ENCODE data around the gene CHODL. TPM values are rescaled to one million over a fixed set of nuclear protein-coding genes. Genes with fewer than 3 reads are reported as not detected.

The CHODL gene
- total RNA-seq = under 1 TPM in 3 of 4 donors, not detected in 1; 0.22 to 0.57 (median 0.33) TPM

DNA sequence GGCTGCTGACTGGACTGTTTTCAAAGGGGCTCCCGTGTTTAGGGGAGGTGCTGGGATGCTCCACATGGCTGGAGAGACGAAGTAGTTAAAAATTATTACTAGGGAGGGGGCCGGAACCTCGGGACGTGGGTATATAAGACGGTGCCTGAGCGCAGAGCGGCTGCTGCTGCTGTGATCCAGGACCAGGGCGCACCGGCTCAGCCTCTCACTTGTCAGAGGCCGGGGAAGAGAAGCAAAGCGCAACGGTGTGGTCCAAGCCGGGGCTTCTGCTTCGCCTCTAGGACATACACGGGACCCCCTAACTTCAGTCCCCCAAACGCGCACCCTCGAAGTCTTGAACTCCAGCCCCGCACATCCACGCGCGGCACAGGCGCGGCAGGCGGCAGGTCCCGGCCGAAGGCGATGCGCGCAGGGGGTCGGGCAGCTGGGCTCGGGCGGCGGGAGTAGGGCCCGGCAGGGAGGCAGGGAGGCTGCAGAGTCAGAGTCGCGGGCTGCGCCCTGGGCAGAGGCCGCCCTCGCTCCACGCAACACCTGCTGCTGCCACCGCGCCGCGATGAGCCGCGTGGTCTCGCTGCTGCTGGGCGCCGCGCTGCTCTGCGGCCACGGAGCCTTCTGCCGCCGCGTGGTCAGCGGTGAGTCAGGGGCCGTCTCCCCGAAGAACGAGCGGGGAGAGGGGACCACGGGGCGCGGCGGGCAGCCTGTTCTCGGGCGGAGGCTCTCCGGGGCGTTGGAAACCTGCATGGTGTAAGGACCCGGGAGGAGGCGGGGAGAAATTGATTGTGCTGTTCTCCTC lies at the start of gene CHODL:
CHODL (plus strand) TSS at position 163 of the 793 bp plus-strand sequence; CDS start at position 554, 391 bp downstream.
- TF ChIP-seq CTCF (IDR thresholded peaks at IDR 0.05; ENCODE audit: low read depth) = no peak

DNA sequence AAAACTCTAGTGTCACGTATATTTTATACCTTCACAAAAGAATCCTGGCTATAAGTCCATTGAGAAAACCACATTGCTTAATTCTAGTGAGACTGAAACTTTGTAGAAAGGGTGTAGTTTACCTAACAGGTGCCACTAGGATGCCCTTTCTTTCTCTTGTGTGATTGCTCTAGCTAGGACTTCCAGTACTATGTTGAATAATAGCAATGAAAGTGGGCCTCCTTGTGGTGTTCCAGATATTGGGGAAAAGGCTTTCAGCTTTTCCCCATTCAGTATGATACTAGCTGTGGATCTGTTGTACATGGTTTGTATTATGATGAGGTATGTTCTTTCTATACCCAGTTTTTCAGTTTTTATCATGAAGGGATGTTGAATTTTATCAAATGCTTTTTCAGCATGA lies 39.7 kb upstream of the CHODL start:
- TF ChIP-seq CTCF (IDR thresholded peaks at IDR 0.05; ENCODE audit: low read depth) = no peak

- no peak for TF ChIP-seq CTCF (IDR thresholded peaks at IDR 0.05; ENCODE audit: low read depth)
These were observed 26.3 kb upstream of the CHODL start for GRCh38 chr21:18218331-18218730.

- no peak for TF ChIP-seq CTCF (IDR thresholded peaks at IDR 0.05; ENCODE audit: low read depth)
These were observed 24.1 kb upstream of the CHODL start for GRCh38 chr21:18220498-18220897.

DNA sequence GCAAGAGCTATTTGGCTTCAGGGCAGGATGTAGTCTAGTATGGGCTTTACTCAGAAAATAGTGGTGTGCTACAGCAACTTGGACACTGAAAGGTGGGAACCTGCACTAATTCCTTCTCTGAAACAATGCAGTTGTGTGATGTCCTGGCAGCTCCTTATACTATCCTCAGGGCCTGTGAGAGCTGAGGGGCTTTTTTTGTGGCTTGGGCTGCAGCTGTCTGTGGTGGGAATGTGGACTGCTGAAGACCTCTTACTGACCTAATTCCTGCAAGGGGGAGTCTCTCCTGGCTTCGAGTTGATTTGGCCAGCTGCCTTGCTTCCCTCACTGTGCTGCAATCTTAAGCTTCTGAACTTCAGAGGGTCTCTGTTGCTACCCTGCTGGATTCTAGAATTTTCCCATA lies 22.3 kb upstream of the CHODL start:
- TF ChIP-seq CTCF (IDR thresholded peaks at IDR 0.05; ENCODE audit: low read depth) = no peak

DNA sequence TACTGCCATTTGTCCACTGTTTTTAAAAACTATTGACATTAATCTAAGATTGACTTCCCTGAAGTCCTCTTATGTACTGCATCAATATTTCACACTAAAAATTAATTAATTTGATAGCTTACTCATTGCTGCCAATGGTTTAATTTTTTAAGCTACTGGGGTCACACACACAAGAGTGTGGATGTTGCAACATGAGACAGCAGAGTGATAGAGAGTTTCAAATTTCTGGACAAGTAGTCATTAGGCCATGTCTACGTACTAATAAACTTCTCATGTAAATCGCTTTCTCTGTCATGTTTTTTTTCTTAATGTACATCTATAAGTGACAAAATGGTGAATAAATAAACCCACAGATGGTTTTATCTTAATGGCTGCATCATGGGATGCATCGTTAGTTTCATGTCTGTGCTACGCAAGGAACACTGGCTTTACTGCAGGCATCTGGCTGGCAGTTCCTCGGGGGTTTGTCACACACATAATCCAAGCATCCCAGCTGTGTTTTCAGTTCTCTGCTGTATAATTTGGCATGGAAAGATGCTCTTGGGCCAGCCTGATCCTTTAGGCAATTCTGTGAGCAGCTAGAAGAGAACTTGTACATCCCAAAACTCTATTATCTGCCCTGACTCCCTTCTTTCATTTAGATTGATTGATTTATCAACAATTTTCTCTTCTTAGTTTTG lies 16.4 kb upstream of the CHODL start:
- TF ChIP-seq CTCF (IDR thresholded peaks at IDR 0.05; ENCODE audit: low read depth) = no peak

DNA sequence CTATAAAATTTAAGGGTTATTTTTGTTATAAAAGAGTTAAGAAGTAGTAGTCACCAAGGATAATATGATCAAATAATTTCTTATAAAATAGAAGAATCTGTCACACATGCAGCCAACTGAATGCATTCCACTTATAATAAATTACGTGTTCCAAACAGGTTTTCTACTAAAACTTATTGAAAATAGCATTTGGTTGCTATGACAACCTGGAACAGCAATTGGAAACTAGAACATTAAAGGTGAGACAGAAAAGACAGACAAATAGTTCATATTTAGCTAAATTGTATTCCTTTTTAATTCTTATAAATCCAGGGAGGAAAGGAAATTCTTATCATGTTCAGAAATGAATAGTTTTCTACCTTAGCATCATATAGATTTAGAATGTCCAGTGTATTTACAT lies 9.1 kb upstream of the CHODL start:
- TF ChIP-seq CTCF (IDR thresholded peaks at IDR 0.05; ENCODE audit: low read depth) = no peak

All from subcutaneous adipose tissue (tissue), 4 donors.